Astrocyte (in vitro differentiated cells and primary cell): ENCODE data around the gene HOXD1. TPM values are rescaled to one million over a fixed set of nuclear protein-coding genes. Genes with fewer than 3 reads are reported as not detected.

Source experiments
- DNase-seq: peaks from one replicate; pipeline ENCODE4 v3.0.0-alpha.2; 2010; ENCODE audit warnings: low read depth
- FAIRE-seq: peaks from 2 replicates; lab custom pipeline; 2011; peaks lifted over from hg19 to GRCh38; lab: Jason Lieb, UNC
- H2AFZ ChIP-seq: 2 replicates; pipeline ENCODE4 v1.6.0; 2012; ENCODE audit warnings: low read depth, low read length, inconsistent platforms
- H3K27ac ChIP-seq: 2 replicates; pipeline ENCODE4 v1.5.1; 2011; ENCODE audit warnings: low read depth, low read length, inconsistent platforms
- H3K27me3 ChIP-seq: 2 replicates; pipeline ENCODE4 v1.6.0; 2011; ENCODE audit warnings: low read length, inconsistent platforms; ENCODE audit not compliant: insufficient read depth
- H3K36me3 ChIP-seq: 2 replicates; pipeline ENCODE4 v1.5.1; 2011; ENCODE audit warnings: low read length, inconsistent platforms; ENCODE audit not compliant: insufficient read depth
- H3K4me1 ChIP-seq: 2 replicates; pipeline ENCODE4 v1.5.1; 2011; ENCODE audit warnings: low read length, inconsistent platforms; ENCODE audit not compliant: insufficient read depth
- H3K4me2 ChIP-seq: 2 replicates; pipeline ENCODE4 v1.6.0; 2012; ENCODE audit warnings: low read length, inconsistent platforms
- H3K4me3 ChIP-seq: 2 replicates; pipeline ENCODE4 v1.5.1; 2011; ENCODE audit warnings: low read depth, mild to moderate bottlenecking, low read length, inconsistent platforms; ENCODE audit not compliant: insufficient read depth
- H3K79me2 ChIP-seq: 2 replicates; pipeline ENCODE4 v1.6.0; 2012; ENCODE audit warnings: mild to moderate bottlenecking, low read length, inconsistent platforms; ENCODE audit not compliant: insufficient read depth
- H3K9ac ChIP-seq: 2 replicates; pipeline ENCODE4 v1.6.0; 2012; ENCODE audit warnings: mild to moderate bottlenecking, low read length, inconsistent platforms
- H3K9me3 ChIP-seq: 2 replicates; pipeline ENCODE4 v1.5.1; 2012; ENCODE audit warnings: low read depth, mild to moderate bottlenecking, low read length, inconsistent platforms; ENCODE audit not compliant: insufficient read depth
- H4K20me1 ChIP-seq: 2 replicates; pipeline ENCODE4 v1.6.0; 2012; ENCODE audit warnings: low read length, inconsistent platforms; ENCODE audit not compliant: insufficient read depth
- H3K27ac Mint-ChIP-seq: one replicate; pipeline ENCODE4 v1.8.0; 2021; ENCODE audit warnings: mild to moderate bottlenecking, mixed read lengths; ENCODE audit not compliant: unreplicated experiment
- H3K27me3 Mint-ChIP-seq: one replicate; pipeline ENCODE4 v1.8.0; 2021; ENCODE audit warnings: low read depth, mixed read lengths; ENCODE audit not compliant: unreplicated experiment
- H3K36me3 Mint-ChIP-seq: one replicate; pipeline ENCODE4 v1.8.0; 2021; ENCODE audit warnings: low read depth, mixed read lengths; ENCODE audit not compliant: unreplicated experiment
- H3K4me1 Mint-ChIP-seq: one replicate; pipeline ENCODE4 v1.8.0; 2021; ENCODE audit warnings: low read depth, mixed read lengths; ENCODE audit not compliant: unreplicated experiment
- H3K4me3 Mint-ChIP-seq: one replicate; pipeline ENCODE4 v1.8.0; 2021; ENCODE audit warnings: mild to moderate bottlenecking, moderate library complexity, mixed read lengths; ENCODE audit not compliant: unreplicated experiment
- H3K9me3 Mint-ChIP-seq: one replicate; pipeline ENCODE4 v1.8.0; 2021; ENCODE audit warnings: mild to moderate bottlenecking, mixed read lengths; ENCODE audit not compliant: unreplicated experiment
- EZH2 ChIP-seq: IDR thresholded peaks from 2 replicates; pipeline ENCODE4 v1.6.1; 2012; ENCODE audit warnings: mild to moderate bottlenecking, low read length, inconsistent platforms; ENCODE audit not compliant: insufficient read depth
- total RNA-seq: library from RNA; stranded (reverse); gene quantifications from 2 replicates; pipeline ENCODE4 v1.2.1, GENCODE V29; 2021
- TF ChIP-seq, protein P1 (sequence below): IDR thresholded peaks from 2 replicates; pipeline ENCODE4 v1.5.1; 2011; ENCODE audit warnings: low read depth, mild to moderate bottlenecking, inconsistent platforms, low read length, moderate library complexity; ENCODE audit not compliant: insufficient read depth

Gene HOXD1
- total RNA-seq, 1 donor from 2014 or later: not detected

DNA sequence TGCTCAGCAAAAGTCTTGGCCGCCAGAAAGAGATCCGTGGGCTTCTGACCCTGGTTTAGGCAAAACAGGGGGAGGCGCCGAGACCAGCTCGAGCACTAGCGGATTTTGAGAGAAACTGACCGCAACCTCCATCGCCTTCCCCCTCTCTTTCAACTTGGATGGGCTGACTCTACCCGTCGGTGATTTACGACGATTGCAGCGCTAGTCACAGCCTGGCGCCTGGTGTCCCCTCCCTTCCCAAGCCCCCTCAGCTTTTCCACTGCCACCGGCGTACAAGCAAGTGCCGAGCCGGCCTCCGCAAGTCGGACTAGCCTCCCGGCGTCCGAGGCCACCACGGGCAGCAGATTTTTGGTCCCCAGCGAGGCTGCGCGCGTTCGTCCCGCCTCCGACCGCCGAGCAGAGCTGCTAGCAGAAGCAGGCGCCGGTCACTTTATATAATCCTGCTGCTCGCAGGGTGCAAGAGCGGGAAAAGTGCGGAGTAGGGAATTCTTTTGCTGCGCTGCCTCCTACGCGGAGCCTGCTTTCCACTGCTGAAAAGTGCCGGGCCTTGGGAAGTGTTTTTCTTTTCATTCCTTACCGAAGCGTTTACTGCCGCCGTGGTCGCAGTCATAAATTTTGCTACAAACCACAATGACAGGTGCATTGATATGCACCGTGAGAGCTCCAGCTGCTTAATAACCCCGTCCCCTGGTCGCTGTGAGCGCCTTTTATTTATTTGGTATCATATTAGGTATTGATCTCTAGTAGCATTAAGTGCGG lies 23.7 kb upstream of the HOXD1 start:
- H3K4me1 ChIP-seq: peaks cover 8% of the 10 kb centered on the region
- peak; percentile 86 for TF ChIP-seq EZH2
- TF ChIP-seq, protein P1, sequence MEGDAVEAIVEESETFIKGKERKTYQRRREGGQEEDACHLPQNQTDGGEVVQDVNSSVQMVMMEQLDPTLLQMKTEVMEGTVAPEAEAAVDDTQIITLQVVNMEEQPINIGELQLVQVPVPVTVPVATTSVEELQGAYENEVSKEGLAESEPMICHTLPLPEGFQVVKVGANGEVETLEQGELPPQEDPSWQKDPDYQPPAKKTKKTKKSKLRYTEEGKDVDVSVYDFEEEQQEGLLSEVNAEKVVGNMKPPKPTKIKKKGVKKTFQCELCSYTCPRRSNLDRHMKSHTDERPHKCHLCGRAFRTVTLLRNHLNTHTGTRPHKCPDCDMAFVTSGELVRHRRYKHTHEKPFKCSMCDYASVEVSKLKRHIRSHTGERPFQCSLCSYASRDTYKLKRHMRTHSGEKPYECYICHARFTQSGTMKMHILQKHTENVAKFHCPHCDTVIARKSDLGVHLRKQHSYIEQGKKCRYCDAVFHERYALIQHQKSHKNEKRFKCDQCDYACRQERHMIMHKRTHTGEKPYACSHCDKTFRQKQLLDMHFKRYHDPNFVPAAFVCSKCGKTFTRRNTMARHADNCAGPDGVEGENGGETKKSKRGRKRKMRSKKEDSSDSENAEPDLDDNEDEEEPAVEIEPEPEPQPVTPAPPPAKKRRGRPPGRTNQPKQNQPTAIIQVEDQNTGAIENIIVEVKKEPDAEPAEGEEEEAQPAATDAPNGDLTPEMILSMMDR: no peak
- H3K4me2 ChIP-seq: peak overlapping the region; percentile 75
- Mint-ChIP-seq H3K27ac (no peak overlapping the region), H3K36me3 (peaks cover 4% of the 10 kb centered on the region), H3K9me3 (peaks cover 32% of the 10 kb centered on the region), H3K4me1 (no peaks in the 10 kb centered on the region), H3K27me3 (peaks cover 84% of the 10 kb centered on the region), H3K4me3 (no peak overlapping the region)
- no peak for FAIRE-seq
- no peak overlapping the region for H3K27ac ChIP-seq
- peak overlapping the region; percentile 18 for H3K9ac ChIP-seq
- peaks cover 2% of the 10 kb centered on the region for H3K9me3 ChIP-seq
- no peaks in the 10 kb centered on the region for H3K79me2 ChIP-seq
- no peaks in the 10 kb centered on the region for H4K20me1 ChIP-seq
- no peaks in the 10 kb centered on the region for H3K36me3 ChIP-seq
- H3K27me3 ChIP-seq: peaks cover 73% of the 10 kb centered on the region
- H3K4me3 ChIP-seq: no peak overlapping the region
- peak overlapping the region; percentile 10 for H2AFZ ChIP-seq
- peak; percentile 85 for DNase-seq

DNA sequence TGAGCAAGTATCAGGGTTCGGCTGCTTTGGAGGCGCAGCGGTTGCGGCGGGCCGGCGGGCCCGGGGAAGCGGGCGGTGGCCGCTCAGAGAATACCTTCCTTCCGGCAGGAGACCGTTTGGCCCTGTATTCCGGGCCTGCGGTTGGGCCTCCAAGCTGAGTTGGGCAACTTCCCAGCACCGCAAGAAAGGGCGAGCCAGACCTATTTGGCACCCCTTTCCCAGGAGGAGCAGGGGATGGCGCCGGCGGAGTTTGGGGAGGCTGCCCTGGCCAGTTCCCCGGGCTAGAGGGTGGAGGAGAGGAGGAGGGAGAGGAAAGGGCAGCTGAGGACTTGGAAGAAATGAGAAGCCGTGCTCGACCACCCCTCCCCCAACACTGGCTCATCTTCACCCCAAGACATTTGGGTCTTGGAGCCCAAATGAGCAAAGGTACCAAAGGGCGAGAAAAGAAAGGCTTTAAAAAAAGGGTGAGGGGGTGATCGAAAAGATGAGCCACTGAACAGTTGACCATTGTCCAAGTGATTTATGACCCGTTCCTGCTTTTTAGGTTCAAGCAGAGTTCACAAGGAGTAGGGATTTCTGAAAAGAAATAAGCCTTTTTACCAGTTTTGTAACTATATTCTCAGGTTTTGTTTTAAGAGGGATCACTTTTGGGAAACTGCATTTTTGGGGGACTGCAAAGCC lies 23.0 kb upstream of the HOXD1 start:
- Histone ChIP-seq H3K79me2 (no peaks in the 10 kb centered on the region), H3K27ac (no peak overlapping the region), H3K36me3 (no peaks in the 10 kb centered on the region), H3K4me2 (peak overlapping the region; percentile 75), H2AFZ (no peak overlapping the region), H4K20me1 (no peaks in the 10 kb centered on the region), H3K9ac (no peak overlapping the region), H3K27me3 (peaks cover 71% of the 10 kb centered on the region), H3K9me3 (peaks cover 2% of the 10 kb centered on the region), H3K4me1 (peaks cover 8% of the 10 kb centered on the region), H3K4me3 (no peak overlapping the region)
- TF ChIP-seq EZH2: peak; percentile 27
- TF ChIP-seq, protein P1: no peak
- Mint-ChIP-seq H3K9me3 (peaks cover 32% of the 10 kb centered on the region), H3K4me3 (no peak overlapping the region), H3K36me3 (peaks cover 4% of the 10 kb centered on the region), H3K4me1 (no peaks in the 10 kb centered on the region), H3K27ac (no peak overlapping the region), H3K27me3 (peaks cover 86% of the 10 kb centered on the region)
- FAIRE-seq: no peak
- peak; percentile 77 for DNase-seq
